GM21360 (cell line): ENCODE measurements around the gene PHKA2.
"Not testable (repeated sequence)": the region's sequence is repeated elsewhere in the genome, so short reads cannot be mapped to it uniquely, and the experiment has no call there.

Experiments used
- ATAC-seq: cut with Tn5 transposase; IDR thresholded peaks from one replicate; pipeline ENCODE4 v1.9.1; 2021; ENCODE audit warnings: mild to moderate bottlenecking, moderate library complexity; ENCODE audit not compliant: unreplicated experiment

PHKA2 gene, protein sequence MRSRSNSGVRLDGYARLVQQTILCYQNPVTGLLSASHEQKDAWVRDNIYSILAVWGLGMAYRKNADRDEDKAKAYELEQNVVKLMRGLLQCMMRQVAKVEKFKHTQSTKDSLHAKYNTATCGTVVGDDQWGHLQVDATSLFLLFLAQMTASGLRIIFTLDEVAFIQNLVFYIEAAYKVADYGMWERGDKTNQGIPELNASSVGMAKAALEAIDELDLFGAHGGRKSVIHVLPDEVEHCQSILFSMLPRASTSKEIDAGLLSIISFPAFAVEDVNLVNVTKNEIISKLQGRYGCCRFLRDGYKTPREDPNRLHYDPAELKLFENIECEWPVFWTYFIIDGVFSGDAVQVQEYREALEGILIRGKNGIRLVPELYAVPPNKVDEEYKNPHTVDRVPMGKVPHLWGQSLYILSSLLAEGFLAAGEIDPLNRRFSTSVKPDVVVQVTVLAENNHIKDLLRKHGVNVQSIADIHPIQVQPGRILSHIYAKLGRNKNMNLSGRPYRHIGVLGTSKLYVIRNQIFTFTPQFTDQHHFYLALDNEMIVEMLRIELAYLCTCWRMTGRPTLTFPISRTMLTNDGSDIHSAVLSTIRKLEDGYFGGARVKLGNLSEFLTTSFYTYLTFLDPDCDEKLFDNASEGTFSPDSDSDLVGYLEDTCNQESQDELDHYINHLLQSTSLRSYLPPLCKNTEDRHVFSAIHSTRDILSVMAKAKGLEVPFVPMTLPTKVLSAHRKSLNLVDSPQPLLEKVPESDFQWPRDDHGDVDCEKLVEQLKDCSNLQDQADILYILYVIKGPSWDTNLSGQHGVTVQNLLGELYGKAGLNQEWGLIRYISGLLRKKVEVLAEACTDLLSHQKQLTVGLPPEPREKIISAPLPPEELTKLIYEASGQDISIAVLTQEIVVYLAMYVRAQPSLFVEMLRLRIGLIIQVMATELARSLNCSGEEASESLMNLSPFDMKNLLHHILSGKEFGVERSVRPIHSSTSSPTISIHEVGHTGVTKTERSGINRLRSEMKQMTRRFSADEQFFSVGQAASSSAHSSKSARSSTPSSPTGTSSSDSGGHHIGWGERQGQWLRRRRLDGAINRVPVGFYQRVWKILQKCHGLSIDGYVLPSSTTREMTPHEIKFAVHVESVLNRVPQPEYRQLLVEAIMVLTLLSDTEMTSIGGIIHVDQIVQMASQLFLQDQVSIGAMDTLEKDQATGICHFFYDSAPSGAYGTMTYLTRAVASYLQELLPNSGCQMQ

GRCh38 chrX:18983666-18984380, at the start of gene PHKA2:
Gene PHKA2, minus strand, starts transcription at chrX:18984114. Its CDS starts 182 bp downstream, at chrX:18983932.
- ATAC-seq: peak; percentile 36

DNA sequence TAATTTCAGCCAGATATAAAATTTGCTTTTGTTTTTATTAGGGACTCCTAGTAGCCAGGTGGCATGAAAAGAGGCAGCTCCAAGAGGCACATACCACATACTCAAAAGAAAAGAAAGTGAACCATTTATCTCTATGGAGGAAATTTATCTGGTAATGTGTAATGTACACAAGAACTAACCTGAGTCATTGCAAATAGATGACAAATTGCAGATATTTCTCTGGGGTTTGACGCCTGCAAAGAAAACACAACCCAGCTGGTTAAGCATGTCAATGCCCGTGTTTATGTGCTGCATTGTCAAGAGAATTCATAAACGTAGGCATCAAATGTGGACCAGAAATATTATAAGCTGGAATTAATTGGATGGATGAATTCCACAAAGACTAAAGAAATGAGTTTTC, 46.9 kb upstream of the PHKA2 start:
- ATAC-seq: no peak

GRCh38 chrX:19028560-19028959, 44.6 kb upstream of the PHKA2 start:
- no peak for ATAC-seq

DNA sequence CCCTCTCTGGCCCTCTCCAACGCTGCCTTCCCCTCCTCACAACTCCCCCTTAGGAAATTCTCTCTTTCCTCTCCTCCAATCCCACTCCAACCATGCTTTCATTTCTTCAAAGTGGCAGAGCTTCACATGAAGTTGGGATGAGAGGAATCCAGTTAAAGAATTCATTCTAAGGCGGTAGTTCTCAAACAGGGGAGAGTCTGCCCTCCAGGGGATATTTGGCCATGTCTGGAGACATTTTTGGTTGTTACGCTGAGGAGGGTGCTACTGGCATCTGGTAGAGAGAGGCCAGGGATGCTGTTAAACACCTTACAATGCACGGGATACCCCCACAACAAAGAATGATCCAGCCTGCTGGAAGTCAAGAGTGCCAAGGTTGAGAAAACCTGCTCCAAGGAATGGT, 40.5 kb upstream of the PHKA2 start:
- no peak for ATAC-seq

GRCh38 chrX:19019996-19020395, 36.1 kb upstream of the PHKA2 start:
- no peak for ATAC-seq

- ATAC-seq: no peak
These were observed 33.4 kb upstream of the PHKA2 start for GRCh38 chrX:19017271-19017670.

GRCh38 chrX:19016614-19017013, 32.7 kb upstream of the PHKA2 start:
- ATAC-seq: not testable (repeated sequence)

- ATAC-seq: no peak
These were observed 24.0 kb upstream of the PHKA2 start for GRCh38 chrX:19007868-19008267.

- no peak for ATAC-seq
These were observed 23.1 kb upstream of the PHKA2 start for GRCh38 chrX:19007011-19007410.

GRCh38 chrX:19005909-19006308, 22.0 kb upstream of the PHKA2 start:
- ATAC-seq: no peak

DNA sequence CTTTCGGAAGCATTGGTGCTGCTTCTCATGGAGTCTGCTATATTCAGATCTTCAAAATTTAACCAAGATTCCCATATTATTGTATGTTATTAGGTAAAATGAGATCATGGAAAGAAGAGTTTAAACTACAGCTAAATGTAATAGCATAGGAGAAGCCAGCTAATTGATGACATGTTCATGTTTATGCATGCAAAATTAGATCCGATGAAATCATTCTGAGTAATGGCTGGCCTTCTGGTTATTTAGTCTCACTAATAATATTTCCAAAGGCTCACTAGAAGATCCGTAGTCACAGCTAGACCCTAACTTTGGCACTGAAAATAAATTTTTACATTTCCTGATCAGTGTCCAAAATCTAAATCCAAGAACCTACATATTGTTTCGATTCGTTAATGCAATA, 19.8 kb upstream of the PHKA2 start:
- ATAC-seq: no peak

DNA sequence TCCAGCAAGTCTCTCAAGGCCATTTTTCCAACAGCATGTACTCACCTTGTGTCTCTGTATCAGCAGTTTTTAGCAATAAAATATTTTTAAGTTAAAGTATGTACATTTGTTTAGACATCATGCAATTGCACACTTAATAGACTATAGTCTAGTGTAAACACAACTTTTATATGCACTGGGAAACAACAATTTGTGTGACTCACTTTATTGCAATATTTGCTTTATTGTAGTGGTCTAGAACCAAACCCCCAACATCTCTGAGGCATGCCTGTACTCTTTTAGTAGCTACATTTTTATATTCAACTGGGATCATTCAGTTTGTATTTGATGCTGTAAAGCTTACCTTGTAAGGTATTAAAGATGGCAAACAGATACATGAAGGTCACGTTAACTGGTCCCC, 14.7 kb upstream of the PHKA2 start:
- ATAC-seq: no peak

- no peak for ATAC-seq
These were observed 14.0 kb upstream of the PHKA2 start for GRCh38 chrX:18997916-18998315.

DNA sequence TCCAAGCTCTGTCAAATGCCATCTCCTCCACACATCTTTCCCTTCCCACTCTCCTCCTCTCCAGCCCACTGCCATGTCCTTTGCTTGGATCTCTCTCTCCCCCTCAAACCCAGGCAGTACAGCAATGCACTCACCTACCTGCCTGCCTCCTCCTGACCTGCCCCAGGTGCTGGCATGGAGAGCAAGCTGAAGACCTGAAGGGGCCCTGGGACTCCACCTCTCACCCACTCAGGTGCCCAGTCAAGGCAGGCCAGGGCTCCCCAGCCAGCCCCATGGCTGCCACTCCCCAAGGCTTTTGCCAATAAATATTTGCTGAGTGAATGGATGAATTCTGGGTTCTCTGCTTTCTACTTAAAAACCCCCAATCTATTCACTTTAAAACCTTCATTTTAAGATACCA, 12.6 kb upstream of the PHKA2 start:
- ATAC-seq: no peak

DNA sequence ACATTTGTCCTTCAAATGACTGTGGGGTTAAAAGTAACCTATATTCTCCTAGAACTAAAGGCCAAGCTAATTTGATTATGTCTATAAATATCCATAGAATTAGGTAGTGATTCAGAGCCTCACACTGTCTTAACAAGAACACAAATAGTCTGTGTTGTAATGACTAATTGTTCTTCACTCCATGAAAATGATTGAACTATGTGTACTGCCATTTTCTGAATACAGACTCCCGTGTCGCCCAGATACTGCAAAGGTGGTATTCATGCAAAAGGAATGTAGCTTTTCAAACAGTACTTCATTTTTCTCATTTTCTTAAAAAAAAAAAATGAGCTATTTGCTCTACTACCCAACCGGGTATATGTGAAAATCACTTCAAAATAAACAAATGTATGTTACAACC, 11.3 kb upstream of the PHKA2 start:
- no peak for ATAC-seq

GRCh38 chrX:18994713-18995112, 10.8 kb upstream of the PHKA2 start:
- ATAC-seq: no peak

DNA sequence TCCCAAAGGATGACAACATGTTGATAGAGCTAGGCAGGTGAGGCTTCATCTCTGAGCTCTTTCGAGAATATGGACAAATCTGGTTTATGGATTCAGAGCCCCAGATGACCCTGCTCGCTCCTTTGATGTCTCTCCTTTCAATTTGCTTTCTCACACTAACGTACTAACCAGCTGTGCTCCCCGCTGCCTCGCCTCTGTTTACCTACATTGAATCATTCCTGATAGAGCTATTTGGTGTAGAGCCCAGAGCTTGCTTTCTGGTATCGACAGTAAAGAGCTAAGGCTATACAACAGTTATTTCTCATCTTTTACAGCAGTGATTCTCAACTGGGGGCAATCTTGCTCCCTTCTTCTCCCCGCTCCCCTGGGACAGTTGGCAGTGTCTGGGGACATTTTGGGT, 8.9 kb upstream of the PHKA2 start:
- ATAC-seq: no peak

DNA sequence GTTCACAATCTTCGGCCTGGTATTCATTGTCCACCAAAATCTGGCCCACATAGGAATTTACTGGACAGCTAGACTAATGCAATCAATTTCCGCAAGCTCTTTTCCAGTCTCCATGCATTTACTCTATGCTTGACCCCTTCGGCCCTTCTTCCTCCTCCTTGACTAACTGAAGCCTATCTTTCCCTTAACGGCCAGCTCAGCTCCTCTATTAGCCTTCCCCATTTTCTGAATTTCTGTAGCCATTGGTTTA, 1.2 kb upstream of the PHKA2 start:
- peak; percentile 2 for ATAC-seq

DNA sequence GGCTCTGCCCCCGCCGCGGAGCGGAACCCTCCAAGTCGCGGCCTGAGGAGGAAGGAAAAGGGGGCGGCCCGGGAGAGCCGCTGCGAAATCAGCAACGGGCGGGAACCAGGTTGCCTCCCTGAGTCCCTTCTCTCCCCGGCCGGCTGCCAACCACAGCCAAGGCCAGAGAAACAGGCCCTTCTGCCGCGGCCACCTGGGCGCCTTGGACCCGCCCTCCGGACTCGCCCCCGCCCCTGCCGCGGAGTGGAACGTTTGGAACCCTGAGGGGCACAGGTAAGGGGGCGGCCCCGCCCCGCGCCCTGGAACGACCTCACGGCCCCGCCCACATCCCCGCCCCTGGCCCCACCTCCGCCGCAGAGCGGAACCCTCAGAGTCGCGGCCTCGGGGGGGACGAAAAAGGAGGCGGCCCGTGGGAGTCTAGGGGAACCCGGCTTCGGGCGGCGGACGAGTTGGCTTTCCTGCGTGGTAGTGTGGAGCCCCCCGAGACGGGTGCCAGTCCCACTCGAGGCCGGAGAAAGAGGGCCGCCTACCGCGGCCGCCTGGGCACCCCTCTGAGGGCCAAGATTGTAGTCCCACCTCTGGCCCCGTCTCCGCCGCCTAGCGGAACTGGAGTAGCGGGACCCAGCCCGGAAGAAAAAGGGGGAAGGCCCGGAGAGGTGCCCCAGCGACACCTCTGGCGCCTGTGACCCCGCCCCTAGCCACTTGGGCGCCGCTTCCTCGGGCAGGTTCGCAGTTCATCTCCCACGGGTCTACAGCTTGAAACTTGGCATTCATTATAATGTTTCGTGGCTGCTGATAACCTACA, 669 bp upstream of the PHKA2 start:
- peak; percentile 79 for ATAC-seq

- no peak for ATAC-seq
These were observed 2.6 kb downstream of the PHKA2 start for GRCh38 chrX:18981124-18981807.
